ENCODE results near the gene TMED6.
A peak's percentile ranks its signal among the peaks of the same experiment; 100 is the strongest.

TMED6 gene

GRCh38 chr16:69322343-69322742, 29.2 kb downstream of the TMED6 start:
- DNase-seq, result no peak

- no peak for DNase-seq
Observed at GRCh38 chr16:69321080-69321479, 30.5 kb downstream of the TMED6 start.

GRCh38 chr16:69320740-69321073, 30.9 kb downstream of the TMED6 start:
- DNase-seq, result no peak

- DNase-seq, result no peak
Observed at GRCh38 chr16:69319826-69320739, 31.5 kb downstream of the TMED6 start.

- DNase-seq, result no peak
Observed at GRCh38 chr16:69319381-69319780, 32.2 kb downstream of the TMED6 start.

GRCh38 chr16:69318911-69319289, 32.7 kb downstream of the TMED6 start:
- DNase-seq, result no peak

GRCh38 chr16:69318177-69318910, 33.2 kb downstream of the TMED6 start:
- DNase-seq, result no peak

GRCh38 chr16:69316595-69317034, 35.0 kb downstream of the TMED6 start:
- DNase-seq, result no peak

- no peak for DNase-seq
Observed at GRCh38 chr16:69315486-69316311, 35.9 kb downstream of the TMED6 start.

- DNase-seq, result no peak
Observed at GRCh38 chr16:69314534-69314933, 37.1 kb downstream of the TMED6 start.

GRCh38 chr16:69313469-69313868, 38.1 kb downstream of the TMED6 start:
- DNase-seq, result no peak

- no peak for DNase-seq
Observed at GRCh38 chr16:69311533-69312387, 39.8 kb downstream of the TMED6 start.

- peak; percentile 87 for DNase-seq
Observed at GRCh38 chr16:69310653-69311532, 40.7 kb downstream of the TMED6 start, which contains the start of gene VPS4A. TSS of gene VPS4A (plus strand) at chr16:69311350. CDS start at chr16:69311512, 162 bp downstream.

- DNase-seq, result no peak
Observed at GRCh38 chr16:69309316-69309715, 42.3 kb downstream of the TMED6 start.

- DNase-seq, result no peak
Observed at GRCh38 chr16:69307856-69308255, 43.7 kb downstream of the TMED6 start.

- no peak for DNase-seq
Observed at GRCh38 chr16:69307091-69307490, 44.5 kb downstream of the TMED6 start.

- no peak for DNase-seq
Observed at GRCh38 chr16:69306031-69306430, 45.6 kb downstream of the TMED6 start.

GRCh38 chr16:69302301-69302700, 49.3 kb downstream of the TMED6 start:
- DNase-seq, result no peak

- DNase-seq, result no peak
Observed at GRCh38 chr16:69301861-69302260, 49.7 kb downstream of the TMED6 start.

GRCh38 chr16:69301187-69301586, 50.4 kb downstream of the TMED6 start:
- no peak for DNase-seq

GRCh38 chr16:69298261-69298660, 53.3 kb downstream of the TMED6 start:
- DNase-seq, result no peak
